HEK293 (cell line): ENCODE results near the gene NKAIN4.

Source experiments
- CTCF ChIP-seq: fragments of 450-650 bp; formaldehyde crosslinking; IDR thresholded peaks from 2 replicates; pipeline ENCODE4 v1.5.1; 2016; ENCODE audit warnings: missing biosample characterization, missing genetic modification characterization
- HOXA7 ChIP-seq: sonication (generic); formaldehyde crosslinking; IDR thresholded peaks from 2 replicates; pipeline ENCODE4 v1.8.1; 2022; ENCODE audit warnings: missing genetic modification reagents, borderline replicate concordance
- HOXD13 ChIP-seq: sonication (generic); formaldehyde crosslinking; IDR thresholded peaks from 2 replicates; pipeline ENCODE4 v1.8.0; 2022; ENCODE audit warnings: missing genetic modification reagents, borderline replicate concordance
- KLF1 ChIP-seq: fragments of 450-650 bp; formaldehyde crosslinking; IDR thresholded peaks from 2 replicates; pipeline ENCODE4 v1.5.1; 2016; ENCODE audit warnings: missing biosample characterization, missing genetic modification characterization
- KLF7 ChIP-seq: fragments of 450-650 bp; formaldehyde crosslinking; IDR thresholded peaks from 2 replicates; pipeline ENCODE4 v1.5.1; 2016; ENCODE audit warnings: missing biosample characterization, missing genetic modification characterization, borderline replicate concordance
- MYNN ChIP-seq: fragments of 450-650 bp; formaldehyde crosslinking; IDR thresholded peaks from 2 replicates; pipeline ENCODE4 v1.5.1; 2016; ENCODE audit warnings: missing biosample characterization, missing genetic modification characterization, borderline replicate concordance
- REST ChIP-seq: fragments of 450-650 bp; formaldehyde crosslinking; IDR thresholded peaks from 2 replicates; pipeline ENCODE4 v1.5.1; 2016; ENCODE audit warnings: missing biosample characterization, missing genetic modification characterization
- SP3 ChIP-seq: fragments of 450-650 bp; formaldehyde crosslinking; IDR thresholded peaks from 2 replicates; pipeline ENCODE4 v1.5.1; 2016; ENCODE audit warnings: missing biosample characterization, missing genetic modification characterization
- ZBTB6 ChIP-seq: fragments of 450-650 bp; formaldehyde crosslinking; IDR thresholded peaks from 2 replicates; pipeline ENCODE4 v1.5.1; 2017; ENCODE audit warnings: missing biosample characterization, missing genetic modification characterization
- ZBTB7A ChIP-seq: fragments of 450-650 bp; formaldehyde crosslinking; IDR thresholded peaks from 2 replicates; pipeline ENCODE4 v1.5.1; 2016; ENCODE audit warnings: low read depth, missing biosample characterization, missing genetic modification characterization
- ZNF580 ChIP-seq: fragments of 450-650 bp; formaldehyde crosslinking; IDR thresholded peaks from 2 replicates; pipeline ENCODE4 v1.5.1; 2016; ENCODE audit warnings: missing biosample characterization, missing genetic modification characterization
- ZNF777 ChIP-seq: fragments of 450-650 bp; formaldehyde crosslinking; IDR thresholded peaks from 2 replicates; pipeline ENCODE4 v1.5.1; 2017; ENCODE audit warnings: missing biosample characterization, missing genetic modification characterization, borderline replicate concordance
- ZXDB ChIP-seq: fragments of 450-650 bp; formaldehyde crosslinking; IDR thresholded peaks from 2 replicates; pipeline ENCODE4 v1.5.1; 2016; ENCODE audit warnings: missing biosample characterization, missing genetic modification characterization

GRCh38 chr20:63248835-63249591, 5.2 kb downstream of the NKAIN4 start:
- TF ChIP-seq MYNN (no peak), ZBTB7A (no peak), HOXA7 (CRISPR knock-in tag) (no peak), KLF1 (tag by site-specific recombination) (no peak), ZNF777 (no peak), ZBTB6 (tag by site-specific recombination) (no peak), CTCF (tag by site-specific recombination) (no peak), ZXDB (tag by site-specific recombination) (no peak), HOXD13 (CRISPR knock-in tag) (no peak), KLF7 (tag by site-specific recombination) (no peak), ZNF580 (tag by site-specific recombination) (no peak), SP3 (tag by site-specific recombination) (no peak), REST (tag by site-specific recombination) (no peak)
